Measurements from ENCODE around the gene SORL1.

SORL1 gene

DNA sequence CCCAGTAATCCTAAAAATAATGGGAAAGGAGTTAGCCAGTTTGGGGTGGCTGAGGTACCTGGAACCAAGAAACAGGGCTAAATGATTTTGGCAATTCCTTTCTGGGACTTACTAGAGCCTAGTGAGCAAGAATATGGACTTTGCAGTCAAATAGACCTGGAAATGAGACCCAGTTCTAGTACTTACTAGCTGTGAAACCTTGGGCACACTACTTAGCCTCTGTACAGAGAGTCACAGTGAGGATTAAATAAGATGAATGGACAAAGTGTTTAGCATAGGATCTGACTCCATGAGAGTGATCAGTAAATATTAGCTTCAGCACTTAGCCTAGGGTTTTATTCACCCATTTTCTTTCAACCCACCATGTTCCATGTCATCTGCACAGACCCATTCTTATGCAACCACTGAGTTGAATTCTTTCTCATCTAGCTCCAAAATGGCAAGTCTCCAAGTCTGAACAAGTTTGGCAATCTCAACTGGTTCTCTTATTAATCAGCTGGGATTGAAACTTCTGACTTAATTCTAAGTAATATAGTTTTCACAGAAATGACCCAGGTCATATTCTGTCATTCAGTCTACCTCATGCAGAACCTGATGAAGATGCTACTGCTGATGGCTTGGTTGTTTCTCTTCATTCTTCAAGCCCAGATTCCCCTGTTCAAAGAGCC lies 15.0 kb upstream of the SORL1 start:
- no peaks in the 10 kb centered on the region for H3K79me2 ChIP-seq (ENCODE audit: insufficient read depth, low read length)
- no peaks in the 10 kb centered on the region for H3K9me3 ChIP-seq (ENCODE audit: low read length)
- no peak overlapping the region for H3K9ac ChIP-seq (ENCODE audit: low read length)
- H3K27me3 ChIP-seq (ENCODE audit: insufficient read depth, low read length): no peaks in the 10 kb centered on the region
- H2AFZ ChIP-seq (ENCODE audit: low read length): no peak overlapping the region
- H3K27ac ChIP-seq (ENCODE audit: low read depth, low read length, poor library complexity, severe bottlenecking): peak overlapping the region; percentile 61
- H3F3A ChIP-seq (ENCODE audit: insufficient read depth, low read length): no peaks in the 10 kb centered on the region
- no peaks in the 10 kb centered on the region for H4K20me1 ChIP-seq (ENCODE audit: insufficient read depth, low read length)
- H3K4me1 ChIP-seq (ENCODE audit: insufficient read depth, low read length, severe bottlenecking): peaks cover 37% of the 10 kb centered on the region
- no peaks in the 10 kb centered on the region for H3K36me3 ChIP-seq (ENCODE audit: insufficient read depth, low read length)
- no peak overlapping the region for H3K4me2 ChIP-seq (ENCODE audit: low read length)
- H3K9me2 ChIP-seq (ENCODE audit: low read depth, low read length): no peaks in the 10 kb centered on the region
- H3K4me3 ChIP-seq (ENCODE audit: low read depth, low read length, poor library complexity, severe bottlenecking): no peak overlapping the region
- TF ChIP-seq, protein P1, sequence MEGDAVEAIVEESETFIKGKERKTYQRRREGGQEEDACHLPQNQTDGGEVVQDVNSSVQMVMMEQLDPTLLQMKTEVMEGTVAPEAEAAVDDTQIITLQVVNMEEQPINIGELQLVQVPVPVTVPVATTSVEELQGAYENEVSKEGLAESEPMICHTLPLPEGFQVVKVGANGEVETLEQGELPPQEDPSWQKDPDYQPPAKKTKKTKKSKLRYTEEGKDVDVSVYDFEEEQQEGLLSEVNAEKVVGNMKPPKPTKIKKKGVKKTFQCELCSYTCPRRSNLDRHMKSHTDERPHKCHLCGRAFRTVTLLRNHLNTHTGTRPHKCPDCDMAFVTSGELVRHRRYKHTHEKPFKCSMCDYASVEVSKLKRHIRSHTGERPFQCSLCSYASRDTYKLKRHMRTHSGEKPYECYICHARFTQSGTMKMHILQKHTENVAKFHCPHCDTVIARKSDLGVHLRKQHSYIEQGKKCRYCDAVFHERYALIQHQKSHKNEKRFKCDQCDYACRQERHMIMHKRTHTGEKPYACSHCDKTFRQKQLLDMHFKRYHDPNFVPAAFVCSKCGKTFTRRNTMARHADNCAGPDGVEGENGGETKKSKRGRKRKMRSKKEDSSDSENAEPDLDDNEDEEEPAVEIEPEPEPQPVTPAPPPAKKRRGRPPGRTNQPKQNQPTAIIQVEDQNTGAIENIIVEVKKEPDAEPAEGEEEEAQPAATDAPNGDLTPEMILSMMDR (IDR thresholded peaks at IDR 0.05; ENCODE audit: low read length): no peak
- no peak for TF ChIP-seq EZH2 (IDR thresholded peaks at IDR 0.05; ENCODE audit: borderline replicate concordance, low read length)

DNA sequence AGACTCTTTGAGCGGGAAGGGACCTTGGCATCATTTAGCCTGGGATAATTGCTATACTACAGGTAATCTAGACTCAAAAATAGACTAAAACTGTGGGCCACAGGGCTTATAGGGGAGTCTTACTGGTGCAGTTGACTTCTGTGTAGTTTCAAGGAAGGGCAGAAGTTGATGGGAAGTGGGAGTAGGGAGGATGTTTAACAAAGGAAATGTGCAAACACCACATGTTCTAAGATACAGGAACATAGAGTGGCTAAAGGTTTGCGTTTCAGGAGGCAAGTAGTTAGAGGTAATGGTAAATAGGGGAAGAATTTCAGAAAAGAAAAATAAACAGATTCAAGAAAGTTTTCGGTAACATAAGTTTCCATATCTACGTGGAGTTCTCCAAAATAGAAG lies 14.4 kb upstream of the SORL1 start:
- Histone ChIP-seq H3F3A (ENCODE audit: insufficient read depth, low read length) (no peaks in the 10 kb centered on the region), H3K4me3 (ENCODE audit: low read depth, low read length, poor library complexity, severe bottlenecking) (no peak overlapping the region), H3K9me3 (ENCODE audit: low read length) (no peaks in the 10 kb centered on the region), H3K9me2 (ENCODE audit: low read depth, low read length) (no peaks in the 10 kb centered on the region), H3K36me3 (ENCODE audit: insufficient read depth, low read length) (no peaks in the 10 kb centered on the region), H4K20me1 (ENCODE audit: insufficient read depth, low read length) (no peaks in the 10 kb centered on the region), H3K4me2 (ENCODE audit: low read length) (no peak overlapping the region), H2AFZ (ENCODE audit: low read length) (no peak overlapping the region), H3K9ac (ENCODE audit: low read length) (no peak overlapping the region), H3K4me1 (ENCODE audit: insufficient read depth, low read length, severe bottlenecking) (peaks cover 37% of the 10 kb centered on the region), H3K79me2 (ENCODE audit: insufficient read depth, low read length) (no peaks in the 10 kb centered on the region), H3K27me3 (ENCODE audit: insufficient read depth, low read length) (no peaks in the 10 kb centered on the region), H3K27ac (ENCODE audit: low read depth, low read length, poor library complexity, severe bottlenecking) (no peak overlapping the region)
- TF ChIP-seq EZH2 (IDR thresholded peaks at IDR 0.05; ENCODE audit: borderline replicate concordance, low read length): no peak
- TF ChIP-seq, protein P1 (IDR thresholded peaks at IDR 0.05; ENCODE audit: low read length): no peak

DNA sequence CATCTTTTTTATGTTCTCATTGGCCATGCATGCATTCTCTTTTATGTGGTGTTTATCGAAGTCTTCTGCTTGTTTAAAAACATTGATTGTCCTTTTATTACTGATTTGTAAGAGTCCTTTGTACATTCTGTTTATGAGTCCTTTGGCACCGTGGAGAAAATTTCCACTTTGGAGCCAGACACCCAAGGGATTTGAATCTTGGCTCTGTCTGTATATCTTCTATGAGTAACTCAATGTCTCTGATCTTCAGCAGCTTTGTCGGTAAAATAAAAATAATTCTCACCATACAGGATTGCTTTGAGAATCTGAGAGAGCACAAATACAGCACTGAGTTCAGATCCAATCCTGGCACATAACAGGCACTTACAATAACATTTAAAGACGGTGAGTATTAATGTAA lies 12.8 kb upstream of the SORL1 start:
- Histone ChIP-seq H3K79me2 (ENCODE audit: insufficient read depth, low read length) (no peaks in the 10 kb centered on the region), H3K9me3 (ENCODE audit: low read length) (no peaks in the 10 kb centered on the region), H3K9ac (ENCODE audit: low read length) (no peak overlapping the region), H3K4me2 (ENCODE audit: low read length) (no peak overlapping the region), H3K27ac (ENCODE audit: low read depth, low read length, poor library complexity, severe bottlenecking) (no peak overlapping the region), H4K20me1 (ENCODE audit: insufficient read depth, low read length) (no peaks in the 10 kb centered on the region), H2AFZ (ENCODE audit: low read length) (no peak overlapping the region), H3K9me2 (ENCODE audit: low read depth, low read length) (no peaks in the 10 kb centered on the region), H3K36me3 (ENCODE audit: insufficient read depth, low read length) (no peaks in the 10 kb centered on the region), H3F3A (ENCODE audit: insufficient read depth, low read length) (no peaks in the 10 kb centered on the region), H3K27me3 (ENCODE audit: insufficient read depth, low read length) (no peaks in the 10 kb centered on the region), H3K4me1 (ENCODE audit: insufficient read depth, low read length, severe bottlenecking) (peaks cover 33% of the 10 kb centered on the region), H3K4me3 (ENCODE audit: low read depth, low read length, poor library complexity, severe bottlenecking) (no peak overlapping the region)
- TF ChIP-seq, protein P1 (IDR thresholded peaks at IDR 0.05; ENCODE audit: low read length): no peak
- no peak for TF ChIP-seq EZH2 (IDR thresholded peaks at IDR 0.05; ENCODE audit: borderline replicate concordance, low read length)
